Loucy (cell line): ENCODE results near the gene LCE7A.

ENCODE experiments used
- H2AFZ ChIP-seq: fragments of 200-600 bp; sonication (generic); 2 replicates; pipeline ENCODE4 v1.6.0; 2016; ENCODE audit warnings: antibody characterized with exemption, mild to moderate bottlenecking, low read length, moderate library complexity
- H3F3A ChIP-seq: fragments of 200-600 bp; 2 replicates; pipeline ENCODE4 v1.6.0; 2016; ENCODE audit warnings: antibody characterized with exemption, low read depth, mild to moderate bottlenecking
- H3K27me3 ChIP-seq: fragments of 200-600 bp; sonication (generic); 2 replicates; pipeline ENCODE4 v1.6.1; 2014; ENCODE audit warnings: low read length, mild to moderate bottlenecking; ENCODE audit not compliant: insufficient read depth, poor library complexity, severe bottlenecking
- H3K36me3 ChIP-seq: fragments of 200-600 bp; sonication (generic); 2 replicates; pipeline ENCODE4 v1.6.1; 2016; ENCODE audit warnings: low read length; ENCODE audit not compliant: insufficient read depth
- H3K4me1 ChIP-seq: fragments of 200-600 bp; sonication (generic); 2 replicates; pipeline ENCODE4 v1.5.1; 2014; ENCODE audit warnings: low read length, mild to moderate bottlenecking; ENCODE audit not compliant: insufficient read depth, poor library complexity, severe bottlenecking
- H3K4me2 ChIP-seq: fragments of 200-600 bp; sonication (generic); 2 replicates; pipeline ENCODE4 v1.6.0; 2014; ENCODE audit warnings: antibody characterized with exemption, low read length, low read depth, mild to moderate bottlenecking; ENCODE audit not compliant: poor library complexity, severe bottlenecking
- H3K4me3 ChIP-seq: fragments of 200-600 bp; sonication (generic); 2 replicates; pipeline ENCODE4 v1.5.1; 2014; ENCODE audit warnings: low read length, mild to moderate bottlenecking, mixed read lengths; ENCODE audit not compliant: poor library complexity, severe bottlenecking
- H3K79me2 ChIP-seq: fragments of 200-600 bp; sonication (generic); 2 replicates; pipeline ENCODE4 v1.6.1; 2014; ENCODE audit warnings: low read length; ENCODE audit not compliant: insufficient read depth
- H3K9ac ChIP-seq: fragments of 200-600 bp; sonication (generic); 2 replicates; pipeline ENCODE4 v1.6.0; 2014; ENCODE audit warnings: mild to moderate bottlenecking, low read depth, low read length, moderate library complexity; ENCODE audit not compliant: poor library complexity, severe bottlenecking
- H3K9me2 ChIP-seq: fragments of 200-600 bp; sonication (generic); replicated peaks from 2 replicates; pipeline ENCODE4 v1.6.1; 2016; ENCODE audit warnings: low read depth, low read length, mixed read lengths
- H3K9me3 ChIP-seq: fragments of 200-600 bp; sonication (generic); 2 replicates; pipeline ENCODE4 v1.6.1; 2014; ENCODE audit warnings: mild to moderate bottlenecking, antibody characterized with exemption, low read length, low read depth; ENCODE audit not compliant: insufficient read depth
- H4K20me1 ChIP-seq: fragments of 200-600 bp; sonication (generic); 2 replicates; pipeline ENCODE4 v1.6.0; 2014; ENCODE audit warnings: antibody characterized with exemption, low read length, mild to moderate bottlenecking; ENCODE audit not compliant: insufficient read depth, poor library complexity, severe bottlenecking
- CTCF ChIP-seq: fragments of 200-600 bp; sonication (generic); conservative IDR thresholded peaks from 2 replicates; pipeline ENCODE4 v1.5.1; 2014; ENCODE audit warnings: mild to moderate bottlenecking, antibody characterized with exemption, low read length
- EZH2phosphoT487 ChIP-seq: fragments of 200-600 bp; IDR thresholded peaks from 2 replicates; pipeline ENCODE4 v1.6.1; 2018; ENCODE audit warnings: antibody characterized with exemption, mild to moderate bottlenecking, moderate library complexity, borderline replicate concordance

The LCE7A gene

GRCh38 chr1:152880316-152880715, 20.5 kb downstream of the LCE7A start:
- Histone ChIP-seq H3K4me2 (no peak overlapping the region), H3F3A (no peaks in the 10 kb centered on the region)
- TF ChIP-seq EZH2phosphoT487 (no peak), CTCF (no peak)

GRCh38 chr1:152880907-152881306, 21.1 kb downstream of the LCE7A start:
- Histone ChIP-seq H3K9ac (no peak overlapping the region), H3F3A (no peaks in the 10 kb centered on the region), H3K36me3 (no peaks in the 10 kb centered on the region), H3K4me2 (no peak overlapping the region), H4K20me1 (no peaks in the 10 kb centered on the region), H3K79me2 (no peaks in the 10 kb centered on the region), H3K9me2 (no peaks in the 10 kb centered on the region), H3K4me3 (no peak overlapping the region), H3K27me3 (no peaks in the 10 kb centered on the region), H2AFZ (no peak overlapping the region), H3K9me3 (no peaks in the 10 kb centered on the region), H3K4me1 (no peaks in the 10 kb centered on the region)
- TF ChIP-seq CTCF (no peak), EZH2phosphoT487 (no peak)

More at GRCh38 chr1:152880316-152880715, 20.5 kb downstream of the LCE7A start:
- Histone ChIP-seq H3K9ac (no peak overlapping the region), H3K36me3 (no peaks in the 10 kb centered on the region), H3K4me1 (no peaks in the 10 kb centered on the region), H3K9me2 (no peaks in the 10 kb centered on the region), H2AFZ (no peak overlapping the region), H3K9me3 (no peaks in the 10 kb centered on the region), H3K4me3 (no peak overlapping the region), H3K27me3 (no peaks in the 10 kb centered on the region), H4K20me1 (no peaks in the 10 kb centered on the region), H3K79me2 (no peaks in the 10 kb centered on the region)

GRCh38 chr1:152884085-152884484, 24.3 kb downstream of the LCE7A start:
- no peaks in the 10 kb centered on the region for H3K79me2 ChIP-seq
- H3K4me2 ChIP-seq, result no peak overlapping the region
- no peaks in the 10 kb centered on the region for H3K4me1 ChIP-seq
- no peaks in the 10 kb centered on the region for H3K27me3 ChIP-seq
- no peak overlapping the region for H3K9ac ChIP-seq
- H3K36me3 ChIP-seq, result no peaks in the 10 kb centered on the region
- no peak overlapping the region for H3K4me3 ChIP-seq
- no peaks in the 10 kb centered on the region for H3K9me2 ChIP-seq
- no peaks in the 10 kb centered on the region for H3K9me3 ChIP-seq
- no peak for TF ChIP-seq EZH2phosphoT487
- TF ChIP-seq CTCF, result no peak
- H2AFZ ChIP-seq, result no peak overlapping the region
- H4K20me1 ChIP-seq, result no peaks in the 10 kb centered on the region
- no peaks in the 10 kb centered on the region for H3F3A ChIP-seq
